Astrocyte (in vitro differentiated cells and primary cell): ENCODE measurements around the gene CYTH4. TPM values are rescaled to one million over a fixed set of nuclear protein-coding genes. Genes with fewer than 3 reads are reported as not detected.

ENCODE experiments used
- DNase-seq: peaks from one replicate; pipeline ENCODE4 v3.0.0-alpha.2; 2010; ENCODE audit warnings: low read depth
- FAIRE-seq: peaks from 2 replicates; lab custom pipeline; 2011; peaks lifted over from hg19 to GRCh38; lab: Jason Lieb, UNC
- H2AFZ ChIP-seq: 2 replicates; pipeline ENCODE4 v1.6.0; 2012; ENCODE audit warnings: low read depth, low read length, inconsistent platforms
- H3K27ac ChIP-seq: 2 replicates; pipeline ENCODE4 v1.5.1; 2011; ENCODE audit warnings: low read depth, low read length, inconsistent platforms
- H3K27me3 ChIP-seq: 2 replicates; pipeline ENCODE4 v1.6.0; 2011; ENCODE audit warnings: low read length, inconsistent platforms; ENCODE audit not compliant: insufficient read depth
- H3K36me3 ChIP-seq: 2 replicates; pipeline ENCODE4 v1.5.1; 2011; ENCODE audit warnings: low read length, inconsistent platforms; ENCODE audit not compliant: insufficient read depth
- H3K4me1 ChIP-seq: 2 replicates; pipeline ENCODE4 v1.5.1; 2011; ENCODE audit warnings: low read length, inconsistent platforms; ENCODE audit not compliant: insufficient read depth
- H3K4me2 ChIP-seq: 2 replicates; pipeline ENCODE4 v1.6.0; 2012; ENCODE audit warnings: low read length, inconsistent platforms
- H3K4me3 ChIP-seq: 2 replicates; pipeline ENCODE4 v1.5.1; 2011; ENCODE audit warnings: low read depth, mild to moderate bottlenecking, low read length, inconsistent platforms; ENCODE audit not compliant: insufficient read depth
- H3K79me2 ChIP-seq: 2 replicates; pipeline ENCODE4 v1.6.0; 2012; ENCODE audit warnings: mild to moderate bottlenecking, low read length, inconsistent platforms; ENCODE audit not compliant: insufficient read depth
- H3K9ac ChIP-seq: 2 replicates; pipeline ENCODE4 v1.6.0; 2012; ENCODE audit warnings: mild to moderate bottlenecking, low read length, inconsistent platforms
- H3K9me3 ChIP-seq: 2 replicates; pipeline ENCODE4 v1.5.1; 2012; ENCODE audit warnings: low read depth, mild to moderate bottlenecking, low read length, inconsistent platforms; ENCODE audit not compliant: insufficient read depth
- H4K20me1 ChIP-seq: 2 replicates; pipeline ENCODE4 v1.6.0; 2012; ENCODE audit warnings: low read length, inconsistent platforms; ENCODE audit not compliant: insufficient read depth
- H3K27ac Mint-ChIP-seq: one replicate; pipeline ENCODE4 v1.8.0; 2021; ENCODE audit warnings: mild to moderate bottlenecking, mixed read lengths; ENCODE audit not compliant: unreplicated experiment
- H3K27me3 Mint-ChIP-seq: one replicate; pipeline ENCODE4 v1.8.0; 2021; ENCODE audit warnings: low read depth, mixed read lengths; ENCODE audit not compliant: unreplicated experiment
- H3K36me3 Mint-ChIP-seq: one replicate; pipeline ENCODE4 v1.8.0; 2021; ENCODE audit warnings: low read depth, mixed read lengths; ENCODE audit not compliant: unreplicated experiment
- H3K4me1 Mint-ChIP-seq: one replicate; pipeline ENCODE4 v1.8.0; 2021; ENCODE audit warnings: low read depth, mixed read lengths; ENCODE audit not compliant: unreplicated experiment
- H3K4me3 Mint-ChIP-seq: one replicate; pipeline ENCODE4 v1.8.0; 2021; ENCODE audit warnings: mild to moderate bottlenecking, moderate library complexity, mixed read lengths; ENCODE audit not compliant: unreplicated experiment
- H3K9me3 Mint-ChIP-seq: one replicate; pipeline ENCODE4 v1.8.0; 2021; ENCODE audit warnings: mild to moderate bottlenecking, mixed read lengths; ENCODE audit not compliant: unreplicated experiment
- EZH2 ChIP-seq: IDR thresholded peaks from 2 replicates; pipeline ENCODE4 v1.6.1; 2012; ENCODE audit warnings: mild to moderate bottlenecking, low read length, inconsistent platforms; ENCODE audit not compliant: insufficient read depth
- total RNA-seq: library from RNA; stranded (reverse); gene quantifications from 2 replicates; pipeline ENCODE4 v1.2.1, GENCODE V29; 2021
- TF ChIP-seq, protein P1 (sequence below): IDR thresholded peaks from 2 replicates; pipeline ENCODE4 v1.5.1; 2011; ENCODE audit warnings: low read depth, mild to moderate bottlenecking, inconsistent platforms, low read length, moderate library complexity; ENCODE audit not compliant: insufficient read depth

CYTH4 gene
- total RNA-seq, 1 donor from 2014 or later, result not detected

DNA sequence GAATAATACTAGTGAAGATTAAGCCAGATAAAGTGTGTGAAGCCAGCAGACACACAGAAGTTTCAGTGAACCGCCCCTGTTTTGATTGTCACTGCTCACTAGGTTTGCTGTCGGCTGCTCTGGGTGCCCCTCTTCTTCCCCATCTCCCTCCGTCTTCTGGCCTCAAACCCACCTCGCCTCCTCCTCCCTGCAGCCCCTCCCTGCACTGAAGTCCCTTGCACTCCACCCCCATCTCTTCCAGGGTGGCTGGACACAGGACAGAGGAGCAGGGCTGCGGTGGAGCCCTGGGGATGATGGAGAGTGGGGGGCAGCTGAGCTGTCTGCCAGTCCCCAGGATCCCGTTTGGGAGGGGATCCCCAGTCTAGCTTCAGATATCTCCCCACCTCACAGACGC lies 53.5 kb downstream of the CYTH4 start:
- no peaks in the 10 kb centered on the region for H3K9me3 Mint-ChIP-seq
- no peaks in the 10 kb centered on the region for H3K36me3 Mint-ChIP-seq
- no peaks in the 10 kb centered on the region for H3K36me3 ChIP-seq
- FAIRE-seq (no peak), DNase-seq (no peak)
- peaks cover 9% of the 10 kb centered on the region for H3K4me1 Mint-ChIP-seq
- peaks cover 53% of the 10 kb centered on the region for H3K27me3 Mint-ChIP-seq
- H3K4me3 ChIP-seq, result no peak overlapping the region
- peak overlapping the region; percentile 53 for H3K27ac Mint-ChIP-seq
- no peaks in the 10 kb centered on the region for H4K20me1 ChIP-seq
- no peak overlapping the region for H2AFZ ChIP-seq
- H3K4me1 ChIP-seq, result peaks cover 37% of the 10 kb centered on the region
- H3K4me3 Mint-ChIP-seq, result no peak overlapping the region
- H3K9me3 ChIP-seq, result no peaks in the 10 kb centered on the region
- no peaks in the 10 kb centered on the region for H3K79me2 ChIP-seq
- no peak for TF ChIP-seq EZH2
- TF ChIP-seq, protein P1, sequence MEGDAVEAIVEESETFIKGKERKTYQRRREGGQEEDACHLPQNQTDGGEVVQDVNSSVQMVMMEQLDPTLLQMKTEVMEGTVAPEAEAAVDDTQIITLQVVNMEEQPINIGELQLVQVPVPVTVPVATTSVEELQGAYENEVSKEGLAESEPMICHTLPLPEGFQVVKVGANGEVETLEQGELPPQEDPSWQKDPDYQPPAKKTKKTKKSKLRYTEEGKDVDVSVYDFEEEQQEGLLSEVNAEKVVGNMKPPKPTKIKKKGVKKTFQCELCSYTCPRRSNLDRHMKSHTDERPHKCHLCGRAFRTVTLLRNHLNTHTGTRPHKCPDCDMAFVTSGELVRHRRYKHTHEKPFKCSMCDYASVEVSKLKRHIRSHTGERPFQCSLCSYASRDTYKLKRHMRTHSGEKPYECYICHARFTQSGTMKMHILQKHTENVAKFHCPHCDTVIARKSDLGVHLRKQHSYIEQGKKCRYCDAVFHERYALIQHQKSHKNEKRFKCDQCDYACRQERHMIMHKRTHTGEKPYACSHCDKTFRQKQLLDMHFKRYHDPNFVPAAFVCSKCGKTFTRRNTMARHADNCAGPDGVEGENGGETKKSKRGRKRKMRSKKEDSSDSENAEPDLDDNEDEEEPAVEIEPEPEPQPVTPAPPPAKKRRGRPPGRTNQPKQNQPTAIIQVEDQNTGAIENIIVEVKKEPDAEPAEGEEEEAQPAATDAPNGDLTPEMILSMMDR, result no peak
- peaks cover 10% of the 10 kb centered on the region for H3K27me3 ChIP-seq
- H3K4me2 ChIP-seq, result no peak overlapping the region
- H3K9ac ChIP-seq, result no peak overlapping the region
- no peak overlapping the region for H3K27ac ChIP-seq

GRCh38 chr22:37336579-37336978 lies 54.3 kb downstream of the CYTH4 start:
- Mint-ChIP-seq H3K27me3 (peaks cover 59% of the 10 kb centered on the region), H3K36me3 (no peaks in the 10 kb centered on the region), H3K9me3 (no peaks in the 10 kb centered on the region), H3K4me3 (no peak overlapping the region), H3K27ac (no peak overlapping the region), H3K4me1 (peaks cover 9% of the 10 kb centered on the region)
- DNase-seq (no peak), FAIRE-seq (no peak)
- no peaks in the 10 kb centered on the region for H3K9me3 ChIP-seq
- no peak overlapping the region for H3K4me3 ChIP-seq
- no peak overlapping the region for H3K27ac ChIP-seq
- H3K27me3 ChIP-seq, result peaks cover 17% of the 10 kb centered on the region
- H3K4me1 ChIP-seq, result peaks cover 29% of the 10 kb centered on the region
- no peak overlapping the region for H2AFZ ChIP-seq
- no peaks in the 10 kb centered on the region for H3K36me3 ChIP-seq
- H4K20me1 ChIP-seq, result no peaks in the 10 kb centered on the region
- no peak overlapping the region for H3K4me2 ChIP-seq
- TF ChIP-seq, protein P1, result no peak
- TF ChIP-seq EZH2, result no peak
- H3K9ac ChIP-seq, result no peak overlapping the region
- no peaks in the 10 kb centered on the region for H3K79me2 ChIP-seq

- H3K9me3 Mint-ChIP-seq, result no peaks in the 10 kb centered on the region
- H3K27me3 ChIP-seq, result peaks cover 23% of the 10 kb centered on the region
- TF ChIP-seq, protein P1, result no peak
- no peak for TF ChIP-seq EZH2
- no peak overlapping the region for H3K4me3 Mint-ChIP-seq
- H3K27me3 Mint-ChIP-seq, result peaks cover 64% of the 10 kb centered on the region
- no peak overlapping the region for H3K27ac ChIP-seq
- H3K4me1 ChIP-seq, result peaks cover 25% of the 10 kb centered on the region
- no peak overlapping the region for H3K9ac ChIP-seq
- H3K4me2 ChIP-seq, result peak overlapping the region; percentile 17
- H3K36me3 ChIP-seq, result no peaks in the 10 kb centered on the region
- no peaks in the 10 kb centered on the region for H3K36me3 Mint-ChIP-seq
- no peaks in the 10 kb centered on the region for H3K79me2 ChIP-seq
- no peak overlapping the region for H2AFZ ChIP-seq
- peaks cover 8% of the 10 kb centered on the region for H3K4me1 Mint-ChIP-seq
- H3K9me3 ChIP-seq, result no peaks in the 10 kb centered on the region
- H3K27ac Mint-ChIP-seq, result no peak overlapping the region
- no peaks in the 10 kb centered on the region for H4K20me1 ChIP-seq
- FAIRE-seq (no peak), DNase-seq (no peak)
- H3K4me3 ChIP-seq, result no peak overlapping the region
These were observed 55.1 kb downstream of the CYTH4 start for GRCh38 chr22:37337204-37337943.
